Stomach smooth muscle (tissue), 2 donors: Measurements from ENCODE around the gene KCNA1.
A peak's percentile ranks its signal among the peaks of the same experiment; 100 is the strongest.

Experiments
- H3K27ac ChIP-seq: one replicate; pipeline ENCODE4 v1.7.0; 2013; ENCODE audit warnings: mild to moderate bottlenecking, low read length, inconsistent platforms
- H3K27me3 ChIP-seq, 2 donors: one replicate each; pipeline ENCODE4 v1.7.0; 2013; ENCODE audit warnings: low read length in 2 of 2; ENCODE audit not compliant: insufficient read depth in 2 of 2, control insufficient read depth in 1 of 2
- H3K36me3 ChIP-seq, 2 donors: one replicate each; pipeline ENCODE4 v1.7.0; 2013; ENCODE audit warnings: low read length in 2 of 2; ENCODE audit not compliant: control insufficient read depth in 2 of 2, insufficient read depth in 2 of 2
- H3K4me1 ChIP-seq: one replicate; pipeline ENCODE4 v1.7.0; 2013; ENCODE audit warnings: low read length; ENCODE audit not compliant: control insufficient read depth, insufficient read depth
- H3K4me3 ChIP-seq, 2 donors: one replicate each; pipeline ENCODE4 v1.7.0; 2013; ENCODE audit warnings: low read length in 2 of 2
- H3K9ac ChIP-seq, 2 donors: one replicate each; pipeline ENCODE4 v1.7.0; 2013; ENCODE audit warnings: low read length in 2 of 2, mild to moderate bottlenecking in 1 of 2
- H3K9me3 ChIP-seq, 2 donors: one replicate each; pipeline ENCODE4 v1.7.0; 2013; ENCODE audit warnings: low read length in 2 of 2; ENCODE audit not compliant: control insufficient read depth in 2 of 2
- donor health status: healthy.
- donor health status: Pancreatic carcinoma.

KCNA1 gene

DNA sequence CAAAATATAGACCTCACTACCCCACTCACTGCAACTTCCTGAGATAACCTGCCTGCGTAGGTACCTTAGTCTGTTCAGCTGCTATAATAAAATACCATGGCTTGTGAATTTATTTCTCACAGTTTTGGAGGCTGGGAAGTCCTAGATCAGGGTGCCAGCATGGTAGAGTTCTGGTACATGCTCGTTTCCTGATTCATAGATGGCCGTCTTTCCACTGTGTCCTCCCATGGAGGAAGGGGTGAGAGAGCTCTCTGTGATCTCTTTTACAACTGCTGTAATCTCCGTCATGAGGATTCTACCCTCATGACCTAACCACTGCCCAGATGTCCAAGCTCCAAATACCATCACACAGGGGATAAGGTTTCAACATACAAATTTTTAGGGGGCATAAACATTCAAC, 49.7 kb downstream of the KCNA1 start:
- Histone ChIP-seq H3K4me3 (peak overlapping the region; percentile 2 to 57), H3K27ac (peak overlapping the region; percentile 77), H3K9ac (no peak overlapping the region), H3K27me3 (no peaks in the 10 kb centered on the region), H3K36me3 (no peaks in the 10 kb centered on the region), H3K9me3 (no peaks in the 10 kb centered on the region), H3K4me1 (peaks cover 30% of the 10 kb centered on the region)

DNA sequence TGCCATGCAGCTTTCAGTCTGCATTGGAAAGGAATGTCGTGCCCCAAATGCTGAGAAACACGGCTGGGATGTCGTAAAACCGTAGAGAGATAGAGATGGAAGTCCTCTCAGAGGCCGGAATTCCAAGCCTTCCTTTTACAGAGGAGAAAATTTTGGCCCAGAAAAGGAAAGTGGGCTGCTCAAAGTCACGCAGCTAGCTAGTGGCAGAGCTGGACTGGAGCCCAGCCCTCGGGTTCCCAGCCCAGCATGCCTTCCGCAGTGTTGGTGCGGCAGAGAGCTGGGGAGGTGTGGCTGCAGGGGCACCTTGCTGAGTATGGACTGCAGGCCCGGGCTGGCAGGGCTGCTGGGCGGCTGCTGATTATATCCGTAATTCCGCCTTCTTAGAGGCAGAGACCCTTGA, 50.3 kb downstream of the KCNA1 start:
- H3K27ac ChIP-seq = peak overlapping the region; percentile 77
- H3K4me1 ChIP-seq = peaks cover 30% of the 10 kb centered on the region
- H3K36me3 ChIP-seq = no peaks in the 10 kb centered on the region
- no peaks in the 10 kb centered on the region for H3K9me3 ChIP-seq
- no peaks in the 10 kb centered on the region for H3K27me3 ChIP-seq
- H3K9ac ChIP-seq = peak overlapping the region in 1 of 2 donors; percentile 51
- peak overlapping the region; percentile 43 to 57 for H3K4me3 ChIP-seq

- Histone ChIP-seq H3K27me3 (no peaks in the 10 kb centered on the region), H3K36me3 (no peaks in the 10 kb centered on the region), H3K9ac (peak overlapping the region in 1 of 2 donors; percentile 51), H3K4me3 (peak overlapping the region; percentile 43 to 57), H3K9me3 (no peaks in the 10 kb centered on the region), H3K4me1 (peaks cover 30% of the 10 kb centered on the region), H3K27ac (peak overlapping the region; percentile 77)
Measured at GRCh38 chr12:4960547-4960946, 50.8 kb downstream of the KCNA1 start.

DNA sequence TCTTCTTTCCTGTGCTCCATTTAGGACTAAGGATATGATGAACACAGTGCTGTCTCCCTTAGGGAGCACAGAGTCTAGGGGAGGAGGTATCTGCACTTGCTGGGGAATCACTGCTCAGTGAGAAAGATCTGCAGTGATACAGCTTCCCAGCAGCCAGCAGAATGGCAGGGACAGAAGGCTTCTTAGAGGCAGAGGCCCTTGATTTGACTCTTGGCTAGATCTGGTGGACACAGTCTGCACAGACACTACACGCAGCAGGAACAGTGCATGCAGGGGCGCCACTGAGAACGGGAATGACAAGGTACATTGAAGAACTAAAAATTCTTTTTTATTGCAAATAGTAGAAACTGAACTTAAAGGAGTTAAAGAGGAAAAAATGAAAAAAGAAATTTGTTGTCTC, 51.6 kb downstream of the KCNA1 start:
- Histone ChIP-seq H3K27me3 (no peaks in the 10 kb centered on the region), H3K36me3 (no peaks in the 10 kb centered on the region), H3K4me1 (peaks cover 25% of the 10 kb centered on the region), H3K27ac (peak overlapping the region; percentile 77), H3K9me3 (no peaks in the 10 kb centered on the region), H3K4me3 (no peak overlapping the region), H3K9ac (no peak overlapping the region)

DNA sequence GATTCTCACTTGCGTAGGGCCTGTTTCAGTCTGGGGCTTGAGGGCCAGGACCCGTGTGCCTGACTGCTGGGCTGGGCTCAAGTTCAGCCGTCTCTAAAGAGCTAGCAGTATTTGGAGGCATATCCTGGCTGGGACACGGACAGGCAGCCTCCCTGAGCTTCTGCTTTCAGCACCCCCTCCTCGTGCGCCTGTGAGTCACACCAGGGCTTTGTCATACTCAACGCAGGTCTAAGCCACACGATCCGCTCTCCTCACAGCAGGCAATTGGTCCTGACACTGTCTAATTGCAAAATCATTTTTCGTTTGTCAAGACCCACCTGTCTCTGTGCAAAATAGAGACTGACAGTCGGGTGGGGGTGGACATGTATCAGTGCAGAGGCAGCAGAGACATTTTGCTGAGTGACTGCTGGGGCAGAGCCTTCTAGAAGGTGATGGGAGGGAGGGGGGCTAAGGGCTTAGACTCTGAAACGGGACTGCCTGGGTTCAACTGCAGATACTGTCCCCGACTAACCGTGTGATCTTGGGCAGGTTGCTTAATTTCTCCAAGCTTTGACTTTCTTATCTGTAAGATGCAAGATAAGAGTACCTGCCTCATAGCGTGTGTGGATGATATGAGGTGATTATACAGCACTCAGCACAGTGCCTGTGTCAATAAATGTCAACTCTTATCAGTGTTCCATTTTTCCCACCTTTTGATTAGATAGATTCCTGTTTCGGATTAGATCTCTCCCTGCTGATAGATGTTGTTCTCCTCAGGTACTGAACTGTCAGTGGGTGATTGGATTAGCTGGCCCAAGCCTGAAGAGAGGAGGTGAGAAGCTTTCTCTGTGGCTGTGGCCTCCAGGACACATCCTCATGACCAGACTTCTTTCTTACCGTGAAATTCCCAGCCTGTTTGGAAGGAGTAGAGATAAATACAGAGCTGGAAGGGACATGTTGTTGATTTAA, 53.1 kb downstream of the KCNA1 start:
- H3K27me3 ChIP-seq = no peaks in the 10 kb centered on the region
- no peak overlapping the region for H3K9ac ChIP-seq
- no peaks in the 10 kb centered on the region for H3K36me3 ChIP-seq
- no peak overlapping the region for H3K27ac ChIP-seq
- no peak overlapping the region for H3K4me3 ChIP-seq
- peaks cover 25% of the 10 kb centered on the region for H3K4me1 ChIP-seq
- H3K9me3 ChIP-seq = no peaks in the 10 kb centered on the region
